ENCODE measurements around the gene CA10. TPM values are rescaled to one million over a fixed set of nuclear protein-coding genes. Genes with fewer than 3 reads are reported as not detected.

Gene CA10
- total RNA-seq, 2 donors from 2014 or later, result not detected

DNA sequence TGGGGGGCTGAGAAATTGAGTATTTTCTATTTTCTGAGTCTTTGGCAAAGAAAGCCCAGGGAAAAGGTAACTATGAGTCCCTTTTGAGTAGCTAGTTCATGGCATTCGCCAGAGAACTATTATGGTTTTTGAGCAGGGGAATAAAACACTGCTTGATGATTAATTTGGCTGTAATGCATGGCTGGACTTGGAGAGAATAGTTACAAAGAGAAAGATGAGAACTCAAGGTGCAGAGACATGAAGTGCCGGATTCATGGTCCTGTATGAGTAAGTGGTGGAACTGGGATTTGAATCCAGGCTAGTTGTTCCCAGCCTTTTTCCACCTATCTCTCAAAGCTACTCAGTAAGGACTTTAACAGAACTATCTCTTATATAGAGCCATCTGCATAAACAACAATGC is 266.6 kb downstream of the CA10 start:
- Mint-ChIP-seq H3K9me3 (peaks cover 9% of the 10 kb centered on the region), H3K27ac (no peak overlapping the region), H3K4me3 (no peak overlapping the region), H3K36me3 (no peaks in the 10 kb centered on the region), H3K27me3 (peaks cover 0 to 11% of the 10 kb centered on the region in 2 donors), H3K4me1 (ENCODE audit: low read depth in 2 of 2) (no peaks in the 10 kb centered on the region)
- DNase-seq (ENCODE audit: low spot score) (no peak), ATAC-seq (no peak)

DNA sequence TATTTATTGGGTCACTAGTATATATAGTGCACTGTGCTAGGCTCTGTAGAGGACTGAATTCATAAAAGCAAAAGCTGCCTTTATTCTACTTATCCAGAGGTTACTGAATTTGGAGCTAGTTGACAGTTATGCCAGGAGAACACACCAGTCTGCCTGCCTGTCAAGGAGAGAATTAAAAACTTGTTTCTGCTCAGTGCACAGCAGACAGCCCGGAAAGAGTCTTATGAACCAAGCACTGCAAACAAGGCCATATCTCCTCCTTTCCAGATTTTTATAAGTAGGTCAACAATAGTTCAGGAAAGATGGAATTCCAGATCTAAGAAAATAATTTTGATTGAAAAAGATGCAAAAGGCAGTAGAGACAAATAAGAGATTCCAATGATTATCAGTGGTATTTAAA is 267.8 kb downstream of the CA10 start:
- no peak overlapping the region for H3K4me3 Mint-ChIP-seq
- no peaks in the 10 kb centered on the region for H3K4me1 Mint-ChIP-seq (ENCODE audit: low read depth in 2 of 2)
- ATAC-seq (no peak), DNase-seq (ENCODE audit: low spot score) (no peak)
- peaks cover 9% of the 10 kb centered on the region for H3K9me3 Mint-ChIP-seq
- H3K36me3 Mint-ChIP-seq, result no peaks in the 10 kb centered on the region
- no peak overlapping the region for H3K27ac Mint-ChIP-seq
- H3K27me3 Mint-ChIP-seq, result peaks cover 0 to 17% of the 10 kb centered on the region in 2 donors

DNA sequence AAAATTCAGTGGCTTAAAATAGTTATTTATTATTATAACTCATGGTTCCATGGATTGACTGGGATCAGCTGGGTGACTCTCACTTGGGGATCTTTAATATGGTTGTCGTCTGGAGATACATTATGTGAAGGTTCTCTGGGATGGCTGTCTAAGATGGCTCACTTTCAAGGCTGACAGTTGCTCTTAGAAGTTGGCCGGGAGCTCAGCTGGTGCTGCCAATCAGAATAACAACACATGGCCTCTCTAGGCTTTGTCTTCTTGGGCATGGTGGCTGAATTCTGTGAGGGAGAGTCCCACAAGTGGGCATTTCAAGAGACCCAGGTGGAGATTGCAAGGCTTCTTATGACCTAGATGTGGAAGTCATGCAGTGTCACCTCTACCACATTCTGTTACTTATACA is 269.7 kb downstream of the CA10 start:
- DNase-seq (ENCODE audit: low spot score) (no peak), ATAC-seq (no peak)
- Mint-ChIP-seq H3K4me3 (no peak overlapping the region), H3K36me3 (no peaks in the 10 kb centered on the region), H3K27ac (no peak overlapping the region), H3K27me3 (peaks cover 2 to 24% of the 10 kb centered on the region in 2 donors), H3K4me1 (ENCODE audit: low read depth in 2 of 2) (no peaks in the 10 kb centered on the region), H3K9me3 (peaks cover 14% of the 10 kb centered on the region)

DNA sequence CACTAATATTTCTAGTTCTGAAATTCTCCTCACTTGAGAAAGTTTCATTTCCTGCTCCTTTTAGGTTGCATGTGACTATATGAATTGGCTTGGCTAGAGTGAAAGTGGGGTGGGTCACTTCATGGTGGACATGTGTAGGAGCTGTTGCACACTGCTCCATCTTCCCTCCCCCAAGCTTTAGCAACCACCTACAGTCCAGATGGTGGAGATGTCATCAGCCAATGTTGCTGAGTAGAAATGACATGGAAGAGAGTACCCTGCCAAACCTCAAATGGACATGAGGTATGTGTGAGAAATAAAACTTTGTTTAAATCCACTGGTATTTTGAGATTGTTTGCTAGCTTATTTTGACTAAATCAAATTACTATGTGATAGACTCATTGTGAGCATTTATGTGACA is 281.5 kb downstream of the CA10 start:
- Mint-ChIP-seq H3K36me3 (no peaks in the 10 kb centered on the region), H3K9me3 (no peaks in the 10 kb centered on the region)

DNA sequence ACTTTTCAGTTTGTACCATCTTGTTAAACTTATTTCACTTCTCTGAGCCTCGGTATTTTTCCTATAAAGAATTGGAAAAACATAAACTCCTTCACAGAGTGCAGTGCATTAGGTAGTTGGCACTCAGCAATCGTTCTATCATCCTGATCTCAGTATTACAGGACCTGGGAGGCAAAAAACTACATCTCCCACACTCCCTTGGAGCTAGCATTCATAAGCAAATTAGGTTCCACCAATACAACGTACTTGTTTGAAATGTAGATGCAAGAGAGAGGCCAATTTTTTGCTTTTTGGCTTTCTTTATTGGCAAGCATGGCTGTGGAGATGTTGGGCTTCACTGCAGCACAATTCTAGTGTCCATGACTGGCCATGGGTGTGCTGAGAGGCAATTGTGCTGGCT is 285.2 kb downstream of the CA10 start:
- no peaks in the 10 kb centered on the region for H3K4me1 Mint-ChIP-seq (ENCODE audit: low read depth in 2 of 2)
- DNase-seq (ENCODE audit: low spot score), result no peak
- no peak overlapping the region for H3K27ac Mint-ChIP-seq
- H3K27me3 Mint-ChIP-seq, result peaks cover 0 to 7% of the 10 kb centered on the region in 2 donors
- H3K36me3 Mint-ChIP-seq, result no peaks in the 10 kb centered on the region
- peaks cover 3% of the 10 kb centered on the region for H3K9me3 Mint-ChIP-seq
- no peak overlapping the region for H3K4me3 Mint-ChIP-seq
- ATAC-seq, result no peak

More for the DNA sequence above, 281.5 kb downstream of the CA10 start:
- H3K4me3 Mint-ChIP-seq, result no peak overlapping the region
- ATAC-seq (no peak), DNase-seq (ENCODE audit: low spot score) (no peak)
- H3K27ac Mint-ChIP-seq, result no peak overlapping the region
- peaks cover 0 to 7% of the 10 kb centered on the region in 2 donors for H3K27me3 Mint-ChIP-seq
- H3K4me1 Mint-ChIP-seq (ENCODE audit: low read depth in 2 of 2), result no peaks in the 10 kb centered on the region

DNA sequence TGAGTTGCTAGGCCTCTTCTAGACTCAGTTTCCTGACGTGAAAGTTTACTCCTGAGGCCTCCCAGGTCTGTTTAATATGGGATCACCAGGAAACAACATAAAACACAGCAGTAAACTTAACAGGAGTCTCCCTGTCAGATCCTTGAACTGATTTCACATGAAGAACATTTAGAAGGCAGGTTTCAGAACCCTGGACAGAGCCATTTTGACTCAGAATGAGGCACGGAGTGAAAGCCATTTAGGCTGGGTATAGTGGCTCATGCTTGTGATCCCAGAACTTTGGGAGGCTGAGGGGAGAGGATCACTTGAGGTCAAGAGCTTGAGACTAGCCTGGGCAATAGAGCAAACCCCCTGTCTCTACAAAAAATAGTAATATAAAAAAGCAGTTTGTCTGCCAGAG is 289.1 kb downstream of the CA10 start:
- Mint-ChIP-seq H3K36me3 (no peaks in the 10 kb centered on the region), H3K4me1 (ENCODE audit: low read depth in 2 of 2) (no peaks in the 10 kb centered on the region), H3K27me3 (peaks cover 0 to 5% of the 10 kb centered on the region in 2 donors), H3K4me3 (no peak overlapping the region), H3K27ac (no peak overlapping the region), H3K9me3 (peaks cover 3% of the 10 kb centered on the region)
- no peak for DNase-seq (ENCODE audit: low spot score)
- ATAC-seq, result no peak

DNA sequence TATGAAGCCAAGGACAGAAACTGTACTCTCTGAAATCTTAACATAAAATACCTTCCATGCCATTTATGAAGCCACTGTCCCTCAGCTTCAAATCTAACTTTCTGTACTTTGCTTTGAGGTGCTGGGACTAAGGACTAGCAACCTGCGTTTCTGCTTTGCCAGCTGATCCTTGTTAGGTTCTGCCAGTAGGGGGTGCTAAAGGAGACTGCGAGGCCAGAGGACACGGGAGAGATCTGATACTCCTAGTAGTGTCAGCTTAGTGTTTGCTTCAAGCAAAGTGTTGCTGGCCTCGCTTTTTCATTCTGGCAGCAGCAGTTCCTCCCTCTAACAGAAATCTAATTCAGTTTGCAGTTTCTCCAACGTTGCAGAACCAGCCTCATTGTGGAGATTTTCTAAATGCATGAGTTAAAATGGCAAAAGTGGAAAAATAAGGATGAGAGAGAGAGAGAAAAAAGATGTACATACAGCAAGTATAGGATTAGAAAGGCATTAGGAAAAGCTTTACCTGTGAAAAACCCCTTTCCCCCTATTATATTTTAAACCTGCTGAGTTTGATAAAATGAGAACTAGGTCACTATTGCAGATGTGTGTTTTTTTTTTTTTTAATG is 297.5 kb downstream of the CA10 start:
- Mint-ChIP-seq H3K4me1 (ENCODE audit: low read depth in 2 of 2) (no peaks in the 10 kb centered on the region), H3K9me3 (no peaks in the 10 kb centered on the region), H3K36me3 (no peaks in the 10 kb centered on the region), H3K27ac (no peak overlapping the region), H3K4me3 (no peak overlapping the region), H3K27me3 (peaks cover 6 to 15% of the 10 kb centered on the region in 2 donors)
- no peak for DNase-seq (ENCODE audit: low spot score)
- no peak for ATAC-seq

DNA sequence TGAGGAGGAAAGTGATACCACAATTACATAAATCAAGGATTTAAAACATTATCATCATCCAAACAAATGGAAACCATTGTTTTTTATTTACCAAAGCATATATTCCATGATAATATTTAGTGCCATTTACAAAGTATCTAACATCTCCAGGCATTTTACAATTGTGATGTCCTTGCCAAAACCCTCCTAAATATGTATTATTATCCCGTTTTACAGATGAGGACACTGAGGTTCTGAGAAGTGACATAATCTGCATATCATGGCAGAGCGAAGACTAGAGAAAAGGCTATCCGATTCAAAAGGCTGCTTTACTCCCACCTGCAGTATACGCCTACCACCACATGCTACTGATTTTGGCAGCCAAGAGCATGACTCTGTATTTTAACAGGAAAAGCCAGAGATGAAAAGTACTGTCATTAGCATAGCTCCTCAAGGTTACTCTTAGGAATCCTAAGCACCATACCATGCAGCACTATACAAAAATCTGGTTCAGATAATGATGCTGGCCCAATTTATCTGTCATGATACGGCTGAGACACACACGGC is 301.4 kb downstream of the CA10 start:
- H3K27ac Mint-ChIP-seq, result no peak overlapping the region
- no peaks in the 10 kb centered on the region for H3K9me3 Mint-ChIP-seq
- DNase-seq (ENCODE audit: low spot score), result no peak
- no peaks in the 10 kb centered on the region for H3K4me1 Mint-ChIP-seq (ENCODE audit: low read depth in 2 of 2)
- peaks cover 8 to 9% of the 10 kb centered on the region in 2 donors for H3K27me3 Mint-ChIP-seq
- H3K36me3 Mint-ChIP-seq, result no peaks in the 10 kb centered on the region
- ATAC-seq, result no peak
- no peak overlapping the region for H3K4me3 Mint-ChIP-seq

DNA sequence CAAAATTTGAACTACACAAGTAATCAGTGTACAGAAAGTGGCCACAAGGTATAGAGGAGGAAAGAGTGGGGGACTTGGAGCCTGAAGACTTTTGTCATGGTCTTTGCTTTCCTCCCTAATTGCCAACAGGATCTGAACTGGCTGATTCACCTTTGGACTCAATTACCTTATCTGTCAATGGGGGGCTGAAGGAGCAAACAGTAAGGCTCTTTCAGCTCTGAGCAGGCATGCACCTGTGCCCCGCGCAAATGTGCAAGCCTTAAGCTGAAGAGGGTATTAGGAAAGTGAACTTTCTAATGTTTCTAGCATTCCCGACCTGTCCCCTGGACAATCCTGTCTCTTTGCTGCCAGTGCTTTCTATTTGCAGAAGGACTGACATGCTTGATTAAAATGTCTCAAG is 302.7 kb downstream of the CA10 start:
- DNase-seq (ENCODE audit: low spot score) (no peak), ATAC-seq (no peak)
- Mint-ChIP-seq H3K4me3 (no peak overlapping the region), H3K27ac (no peak overlapping the region), H3K4me1 (ENCODE audit: low read depth in 2 of 2) (no peaks in the 10 kb centered on the region), H3K36me3 (no peaks in the 10 kb centered on the region), H3K9me3 (no peaks in the 10 kb centered on the region), H3K27me3 (peaks cover 8 to 9% of the 10 kb centered on the region in 2 donors)

DNA sequence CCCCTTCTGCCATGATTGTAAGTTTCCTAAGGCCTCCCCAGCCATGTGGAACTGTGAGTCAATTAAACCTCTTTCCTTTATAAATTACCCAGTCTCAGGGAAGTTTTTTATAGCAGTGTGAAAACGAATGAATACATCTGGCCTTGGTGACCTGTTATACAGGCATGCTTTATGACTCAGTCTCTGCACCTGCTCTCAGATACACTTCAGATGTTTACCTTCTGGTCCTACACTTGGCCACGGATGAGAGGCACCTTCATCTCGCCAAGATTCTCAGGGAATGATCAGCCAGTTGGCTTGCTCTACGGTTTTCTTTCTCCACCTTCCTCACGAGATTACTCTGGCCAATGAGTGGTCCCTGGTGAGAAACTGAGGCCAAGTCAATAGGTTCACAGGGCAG is 304.7 kb downstream of the CA10 start:
- H3K36me3 Mint-ChIP-seq, result no peaks in the 10 kb centered on the region
- H3K27me3 Mint-ChIP-seq, result peaks cover 8 to 12% of the 10 kb centered on the region in 2 donors
- no peak overlapping the region for H3K27ac Mint-ChIP-seq
- no peaks in the 10 kb centered on the region for H3K9me3 Mint-ChIP-seq
- ATAC-seq (no peak), DNase-seq (ENCODE audit: low spot score) (no peak)
- no peaks in the 10 kb centered on the region for H3K4me1 Mint-ChIP-seq (ENCODE audit: low read depth in 2 of 2)
- no peak overlapping the region for H3K4me3 Mint-ChIP-seq

DNA sequence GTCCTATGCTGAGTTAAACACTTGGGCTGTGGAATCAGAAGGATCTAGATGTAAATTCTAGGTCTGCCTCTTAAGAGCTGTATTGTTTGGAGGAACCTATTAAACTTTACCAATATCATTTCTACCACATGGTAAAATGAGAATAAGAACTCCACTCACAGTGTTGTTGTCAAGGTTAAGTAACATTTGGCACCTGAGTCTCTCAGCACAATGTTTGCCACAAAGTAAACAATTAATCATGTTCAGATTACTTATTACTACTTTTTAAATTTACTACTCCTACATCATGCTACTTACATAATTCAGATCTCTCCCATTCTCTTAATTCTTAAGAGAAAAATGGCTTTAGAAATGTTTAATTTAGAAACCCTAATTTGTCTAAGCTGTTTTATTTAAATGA is 305.9 kb downstream of the CA10 start:
- no peak for DNase-seq (ENCODE audit: low spot score)
- ATAC-seq, result no peak
- H3K27ac Mint-ChIP-seq, result no peak overlapping the region
- H3K9me3 Mint-ChIP-seq, result no peaks in the 10 kb centered on the region
- H3K36me3 Mint-ChIP-seq, result no peaks in the 10 kb centered on the region
- H3K4me1 Mint-ChIP-seq (ENCODE audit: low read depth in 2 of 2), result no peaks in the 10 kb centered on the region
- H3K27me3 Mint-ChIP-seq, result peaks cover 12 to 14% of the 10 kb centered on the region in 2 donors
- H3K4me3 Mint-ChIP-seq, result no peak overlapping the region

DNA sequence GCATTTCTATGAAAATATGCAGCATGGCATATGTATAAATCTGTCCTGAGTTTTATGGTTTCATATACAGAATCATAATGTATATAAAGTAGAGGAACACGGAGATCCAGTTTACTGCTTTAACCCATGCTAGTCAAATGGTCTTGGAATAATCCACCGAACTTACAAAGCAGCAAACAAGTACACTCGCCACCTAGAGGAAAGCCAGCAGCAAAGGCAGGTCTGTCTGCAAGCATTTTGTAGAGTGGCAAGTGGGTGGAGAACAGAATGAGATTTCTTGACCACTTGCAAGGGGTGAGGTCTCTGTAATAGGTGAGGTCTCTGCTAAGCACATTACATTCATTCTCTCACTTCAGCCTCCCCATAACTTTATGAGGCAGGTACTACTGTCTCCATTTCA is 308.3 kb downstream of the CA10 start:
- no peak for DNase-seq (ENCODE audit: low spot score)
- Mint-ChIP-seq H3K27me3 (peaks cover 6 to 8% of the 10 kb centered on the region in 2 donors), H3K4me1 (ENCODE audit: low read depth in 2 of 2) (no peaks in the 10 kb centered on the region), H3K36me3 (no peaks in the 10 kb centered on the region), H3K27ac (no peak overlapping the region), H3K4me3 (no peak overlapping the region), H3K9me3 (no peaks in the 10 kb centered on the region)
- ATAC-seq, result no peak

DNA sequence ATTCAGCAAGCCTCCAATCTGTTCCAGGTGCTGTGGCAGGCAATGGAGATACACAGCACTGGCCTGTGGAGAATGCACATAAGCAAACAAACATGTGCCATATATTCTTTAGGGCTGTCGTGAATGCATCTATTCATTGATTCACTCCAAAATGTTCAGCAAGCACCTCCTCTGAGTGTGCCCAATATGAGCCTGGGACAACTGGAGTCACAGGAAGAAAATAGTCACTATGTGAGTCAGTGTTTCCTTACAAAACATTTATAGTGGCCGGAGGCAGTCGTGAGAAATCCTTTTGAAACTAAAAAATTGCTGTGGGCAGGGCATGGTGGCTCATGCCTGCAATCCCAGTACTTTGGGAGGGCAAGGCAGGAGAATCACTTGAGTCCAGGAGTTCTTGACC is 310.1 kb downstream of the CA10 start:
- no peak for ATAC-seq
- Mint-ChIP-seq H3K27ac (no peak overlapping the region), H3K36me3 (no peaks in the 10 kb centered on the region), H3K27me3 (peaks cover 6 to 7% of the 10 kb centered on the region in 2 donors), H3K4me3 (no peak overlapping the region), H3K4me1 (ENCODE audit: low read depth in 2 of 2) (no peaks in the 10 kb centered on the region), H3K9me3 (no peaks in the 10 kb centered on the region)
- no peak for DNase-seq (ENCODE audit: low spot score)

DNA sequence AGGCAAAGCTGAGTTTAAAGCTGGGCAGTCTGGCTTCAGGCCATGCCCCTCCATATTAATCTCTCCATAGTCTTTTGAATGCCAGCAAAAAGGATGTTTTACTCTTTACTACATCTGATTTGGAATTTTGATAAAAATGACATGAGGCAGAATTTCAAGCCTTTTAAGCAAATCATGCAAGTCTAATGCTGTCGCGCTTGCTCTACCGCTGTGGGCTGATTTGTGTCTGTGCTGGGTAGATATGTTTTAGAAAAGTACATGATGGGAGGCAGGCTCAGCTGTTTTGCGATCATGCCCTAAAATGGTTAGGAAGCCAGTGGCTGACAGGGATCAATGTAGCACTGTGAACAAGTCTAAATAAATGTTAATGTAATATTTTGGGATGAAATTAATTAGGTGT is 311.9 kb downstream of the CA10 start:
- DNase-seq (ENCODE audit: low spot score) (no peak), ATAC-seq (no peak)
- Mint-ChIP-seq H3K27me3 (peaks cover 6% of the 10 kb centered on the region in 2 donors), H3K9me3 (no peaks in the 10 kb centered on the region), H3K27ac (no peak overlapping the region), H3K4me1 (ENCODE audit: low read depth in 2 of 2) (no peaks in the 10 kb centered on the region), H3K4me3 (no peak overlapping the region), H3K36me3 (no peaks in the 10 kb centered on the region)

DNA sequence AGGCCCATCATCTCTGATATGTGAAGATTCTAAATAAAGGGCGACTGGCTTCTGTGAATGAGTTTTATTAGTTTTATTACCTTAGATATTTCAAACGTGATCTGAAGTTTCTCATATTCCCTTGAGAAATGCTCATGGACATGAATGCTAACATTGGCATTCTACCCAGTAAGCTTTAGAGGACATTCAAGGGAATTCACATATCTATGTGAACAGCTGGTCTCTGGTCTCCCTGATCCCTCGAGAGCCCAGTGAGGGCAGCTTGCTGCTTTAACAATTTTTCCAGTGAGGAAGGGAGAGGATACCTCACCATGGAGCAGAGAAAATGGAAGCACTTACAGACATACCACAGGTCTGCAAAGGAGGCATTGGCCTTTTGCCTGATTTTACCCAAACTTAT is 312.7 kb downstream of the CA10 start:
- Mint-ChIP-seq H3K27ac (no peak overlapping the region), H3K4me1 (ENCODE audit: low read depth in 2 of 2) (no peaks in the 10 kb centered on the region), H3K9me3 (no peaks in the 10 kb centered on the region), H3K27me3 (peaks cover 6% of the 10 kb centered on the region in 2 donors), H3K4me3 (no peak overlapping the region), H3K36me3 (no peaks in the 10 kb centered on the region)
- no peak for DNase-seq (ENCODE audit: low spot score)
- no peak for ATAC-seq

All from natural killer cell treated with Interleukin-12 subunit alpha and Interleukin-12 subunit beta and Interleukin-15 and Interleukin-18, amount 100 ng/mL, for 72 hours (primary cell).